Psoas muscle (tissue), 8 donors: ENCODE measurements around the gene DENND2D. TPM values are rescaled to one million over a fixed set of nuclear protein-coding genes. Genes with fewer than 3 reads are reported as not detected.

ENCODE experiments used
- ATAC-seq, 4 donors: fragments of 200-7000 bp; cut with Tn5 transposase; one replicate each; pipeline ENCODE4 v1.9.1; 2020; ENCODE audit warnings: moderate library complexity in 3 of 4, mild to moderate bottlenecking in 2 of 4
- DNase-seq, 2 donors: peaks; one replicate each; pipeline ENCODE4 v3.0.0-alpha.2; 2020
- H3K27ac ChIP-seq: fragments of 200-600 bp; one replicate; pipeline ENCODE4 v1.8.0; 2022
- H3K27me3 ChIP-seq, 3 donors: fragments of 200-600 bp in 1 of 3; one replicate each; pipeline versions ENCODE4 v1.6.1 to v1.8.0; 2013 to 2022; ENCODE audit warnings: low read length in 2 of 3, mild to moderate bottlenecking in 2 of 3, moderate library complexity in 1 of 3; ENCODE audit not compliant: insufficient read depth in 3 of 3
- H3K36me3 ChIP-seq, 2 donors: fragments of 200-600 bp in 1 of 2; one replicate each; pipeline versions ENCODE4 v1.6.1 to v1.8.0; 2013 to 2022; ENCODE audit warnings: low read depth in 1 of 2, mild to moderate bottlenecking in 1 of 2, moderate library complexity in 1 of 2; ENCODE audit not compliant: insufficient read depth in 1 of 2
- H3K4me1 ChIP-seq: fragments of 200-600 bp; one replicate; pipeline ENCODE4 v1.8.0; 2022
- H3K4me3 ChIP-seq: fragments of 200-600 bp; one replicate; pipeline ENCODE4 v1.8.0; 2022; ENCODE audit warnings: mild to moderate bottlenecking
- H3K9me3 ChIP-seq: fragments of 200-600 bp; one replicate; pipeline ENCODE4 v1.8.0; 2022
- CTCF ChIP-seq: fragments of 200-600 bp; IDR thresholded peaks from one replicate; pipeline ENCODE4 v1.8.0; 2022; ENCODE audit warnings: antibody characterized with exemption
- WGBS, 3 donors: extraction: QIAGEN DNeasy Blood & Tissue Kit; methylation state at CpG; one replicate each; pipeline versions ENCODE4 v1.1.6 to v1.1.7; 2013; 5-methylcytosine and 5-hydroxymethylcytosine counted together
- intact Hi-C, 2 donors: fragments of 100-400 bp; cut with DNase I; formaldehyde crosslinking; loops; one replicate each; pipeline versions ENCODE4 v1.11.0 to v1.14.2; 2022
- polyA plus RNA-seq, 3 donors: library from polyadenylated mRNA; stranded (reverse); fragments of 200-250 nt; gene quantifications; one replicate each; pipeline ENCODE4 v1.2.3, GENCODE V29; 2013
- total RNA-seq, 4 donors: library from RNA; stranded (reverse); fragmentation: NEBNext Ultra II Directional in 2 of 4; extraction: Animal tissue kit (Norgen Biotek cat#: 25700) in 2 of 4; gene quantifications; one replicate each; pipeline versions ENCODE4 v1.2.1 to v1.2.4, GENCODE V29; 2021 to 2023
- donor health status: healthy with polysubstance abuse.
- donor health status: DM: no; HTN: no; CAD: no; lungs with moderate emphysema.
- donor health status: Bipolar disorder and iron deficiency.
- donor health status: healthy.
- donor health status: DM: yes; HTN: yes; CAD: no.
- donor health status: DM: no; HTN: no; CAD: no.
- donor health status: DM: no; HTN: no; CAD: no.
- donor health status: DM: yes; HTN: yes; CAD: no.

The DENND2D gene
- total and polyA plus RNA-seq, 7 donors = 0.31 to 2.1 (median 1.2) TPM

- intact Hi-C loops = no loop called here
- Histone ChIP-seq H3K27me3 (no peaks in the 10 kb centered on the region), H3K4me1 (no peaks in the 10 kb centered on the region), H3K27ac (no peak overlapping the region), H3K36me3 (no peaks in the 10 kb centered on the region), H3K4me3 (no peak overlapping the region), H3K9me3 (no peaks in the 10 kb centered on the region)
- DNase-seq = no peak
- ATAC-seq = no peak
- no peak for TF ChIP-seq CTCF
- WGBS, 3 donors = 64 to 79% (median 70%) methylated on average over 5 of the region's 5 CpGs
These were observed 12.3 kb upstream of the DENND2D start for GRCh38 chr1:111212634-111213335.

GRCh38 chr1:111211921-111212320 lies 11.5 kb upstream of the DENND2D start:
- Histone ChIP-seq H3K36me3 (no peaks in the 10 kb centered on the region), H3K4me3 (no peak overlapping the region), H3K9me3 (no peaks in the 10 kb centered on the region), H3K27me3 (peaks cover 0 to 2% (median under 1%) of the 10 kb centered on the region in 3 donors), H3K4me1 (no peaks in the 10 kb centered on the region), H3K27ac (no peak overlapping the region)
- DNase-seq (no peak), ATAC-seq (no peak)
- WGBS, 3 donors = 93 to 98% (median 94%) methylated on average over 1 of the region's 1 CpG
- intact Hi-C loops = no loop called here
- TF ChIP-seq CTCF = no peak

- DNase-seq = no peak
- no peak for TF ChIP-seq CTCF
- Histone ChIP-seq H3K36me3 (no peaks in the 10 kb centered on the region), H3K4me3 (no peak overlapping the region), H3K9me3 (no peaks in the 10 kb centered on the region), H3K27me3 (peaks cover 0 to 23% (median 6%) of the 10 kb centered on the region in 3 donors), H3K27ac (no peak overlapping the region), H3K4me1 (no peaks in the 10 kb centered on the region)
- intact Hi-C loops = no loop called here
- ATAC-seq = no peak
- 77 to 90% (median 88%) methylated on average over 4 of the region's 4 CpGs for whole genome bisulfite sequencing, 3 donors
These were observed 9.2 kb upstream of the DENND2D start for GRCh38 chr1:111209622-111210021.

- H3K27me3 ChIP-seq = peaks cover 0 to 30% (median 12%) of the 10 kb centered on the region in 3 donors
- H3K27ac ChIP-seq = no peak overlapping the region
- no peak overlapping the region for H3K4me3 ChIP-seq
- whole genome bisulfite sequencing, 3 donors = 43 to 53% (median 43%) methylated on average over 1 of the region's 1 CpG
- peaks cover 4% of the 10 kb centered on the region for H3K4me1 ChIP-seq
- H3K9me3 ChIP-seq = no peaks in the 10 kb centered on the region
- no peak for TF ChIP-seq CTCF
- intact Hi-C loops = no loop called here
- ATAC-seq = no peak
- no peak for DNase-seq
- H3K36me3 ChIP-seq = no peaks in the 10 kb centered on the region
These were observed 8.5 kb upstream of the DENND2D start for GRCh38 chr1:111208921-111209320.

- H3K27ac ChIP-seq = no peak overlapping the region
- 63 to 71% (median 71%) methylated on average over 2 of the region's 2 CpGs for WGBS, 3 donors
- H3K4me1 ChIP-seq = peaks cover 4% of the 10 kb centered on the region
- H3K9me3 ChIP-seq = no peaks in the 10 kb centered on the region
- intact Hi-C loops = no loop called here
- ATAC-seq (no peak), DNase-seq (no peak)
- H3K4me3 ChIP-seq = no peak overlapping the region
- TF ChIP-seq CTCF = no peak
- H3K36me3 ChIP-seq = no peaks in the 10 kb centered on the region
- H3K27me3 ChIP-seq = peaks cover 0 to 40% (median 17%) of the 10 kb centered on the region in 3 donors
These were observed 5.2 kb upstream of the DENND2D start for GRCh38 chr1:111205714-111206050.
